HG03460 (cell line): Measurements from ENCODE around the gene AKR1C1.
"Not testable (repeated sequence)": the region's sequence is repeated elsewhere in the genome, so short reads cannot be mapped to it uniquely, and the experiment has no call there.

Experiments
- ATAC-seq: cut with Tn5 transposase; IDR thresholded peaks from one replicate; pipeline ENCODE4 v1.9.1; 2021; ENCODE audit not compliant: unreplicated experiment

The AKR1C1 gene

DNA sequence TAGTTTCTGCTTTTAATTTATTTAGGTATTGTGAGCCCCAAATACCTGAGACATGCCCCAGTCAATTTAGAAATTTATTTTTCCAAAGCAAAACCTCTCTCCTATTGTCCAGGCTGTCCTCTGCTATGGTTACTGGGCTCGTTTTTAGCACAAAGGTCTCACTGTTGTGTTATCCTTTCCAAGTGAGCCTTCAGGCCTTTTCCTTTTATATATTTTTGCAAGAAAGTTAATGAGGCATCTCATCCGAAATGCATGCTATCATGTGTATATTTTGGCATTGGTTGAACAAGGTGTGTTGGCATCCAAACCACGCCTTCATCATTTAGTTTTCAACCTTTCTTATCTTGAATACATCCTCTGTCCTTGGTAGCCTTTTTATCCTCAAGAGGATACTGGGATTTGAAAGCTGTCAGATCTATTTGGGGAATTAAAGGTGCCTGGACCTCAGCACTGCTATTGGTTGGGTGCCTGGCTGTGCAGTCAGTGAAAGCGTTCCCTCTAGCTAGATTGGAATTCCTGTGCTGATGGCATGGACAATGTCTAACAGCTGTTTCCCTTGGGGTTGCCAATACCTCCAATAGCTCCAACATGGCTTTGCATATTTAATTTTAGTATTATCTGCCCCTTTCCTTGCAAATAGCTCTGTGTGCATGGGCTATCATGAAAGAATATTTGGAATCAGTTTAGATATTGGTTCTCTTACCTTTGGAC is 51.1 kb downstream of the AKR1C1 start:
- not testable (repeated sequence) for ATAC-seq

- ATAC-seq, result no peak
Observed at GRCh38 chr10:5014936-5015335, 51.7 kb downstream of the AKR1C1 start.

DNA sequence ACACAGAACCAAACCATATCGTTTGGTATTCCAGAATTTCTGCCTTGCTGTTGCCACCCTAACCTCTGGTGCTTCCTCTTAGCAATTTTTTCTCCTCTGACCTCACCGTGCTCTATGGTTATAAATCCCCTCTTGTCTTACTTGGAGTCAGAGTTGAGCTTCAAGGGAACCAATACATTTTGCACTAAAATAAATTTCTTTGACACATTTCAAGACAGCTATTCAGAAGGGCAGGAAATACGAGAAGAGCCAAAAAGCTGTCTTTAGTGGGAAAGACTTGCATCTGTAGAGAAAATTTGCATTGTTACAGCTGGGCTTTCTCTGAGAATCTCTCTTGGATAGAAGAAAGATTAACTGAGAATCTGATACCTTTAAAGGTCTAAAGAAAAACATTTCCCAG is 54.9 kb downstream of the AKR1C1 start:
- no peak for ATAC-seq

DNA sequence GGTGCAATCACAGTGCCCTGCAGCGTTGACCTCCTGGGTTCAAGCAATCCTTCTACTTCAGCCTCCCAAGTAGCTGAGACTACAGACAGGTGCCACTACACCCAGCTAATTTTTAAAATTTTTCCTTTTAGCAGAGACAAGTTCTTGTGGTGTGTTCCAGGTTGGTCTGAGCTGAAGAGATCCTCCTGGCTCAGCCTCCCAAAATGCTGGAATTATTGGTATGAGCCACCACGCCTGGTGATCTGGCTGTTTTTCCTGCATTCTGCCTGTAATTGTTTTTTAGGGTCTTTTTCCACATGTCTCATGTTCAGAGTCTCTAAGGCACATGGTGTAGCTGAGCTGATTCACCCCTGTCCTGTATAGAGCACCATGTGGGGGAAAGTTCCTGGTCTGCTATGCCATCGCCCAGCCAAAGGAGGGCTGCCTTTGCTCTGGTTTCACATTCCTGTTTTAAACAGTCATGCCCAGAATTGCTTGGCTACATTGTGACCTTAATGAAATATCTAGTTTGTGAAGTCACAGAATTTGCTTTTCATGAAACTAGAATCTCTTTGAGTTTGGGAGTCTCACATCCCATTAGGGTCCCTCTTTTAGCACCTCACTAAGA is 55.6 kb downstream of the AKR1C1 start:
- not testable (repeated sequence) for ATAC-seq

GRCh38 chr10:5019770-5020612 is 56.8 kb downstream of the AKR1C1 start:
- not testable (repeated sequence) for ATAC-seq

DNA sequence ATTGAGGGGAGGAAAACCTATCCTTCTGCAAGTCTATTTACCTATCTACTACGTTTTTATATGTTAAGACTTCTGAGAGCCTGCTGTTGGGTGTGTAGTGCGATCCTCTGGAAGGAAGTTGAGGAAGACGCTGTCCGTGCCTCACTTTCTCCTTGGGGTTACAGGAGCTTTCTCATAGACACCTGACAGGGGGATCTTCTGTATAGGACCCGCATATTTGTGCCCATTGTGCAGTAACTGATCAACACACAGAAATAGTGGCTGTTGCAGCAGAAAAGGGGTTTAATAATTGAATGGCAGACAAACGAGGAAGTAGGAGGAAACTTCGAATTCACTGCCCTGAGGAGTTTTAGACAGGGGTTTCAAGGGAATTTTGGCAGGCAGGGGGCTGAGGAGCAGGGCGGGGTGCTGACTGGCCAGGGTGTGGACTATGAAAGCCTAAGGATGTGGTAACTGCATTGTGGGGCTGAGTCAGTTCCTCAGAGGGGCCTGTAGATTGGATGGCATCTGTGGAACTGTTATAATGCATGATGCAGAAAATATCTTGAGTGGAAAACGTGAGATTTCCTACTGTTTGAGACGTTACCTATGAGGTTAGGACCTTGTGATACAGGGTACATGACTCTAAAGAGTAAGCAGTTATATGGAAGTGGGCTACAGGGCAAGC is 58.5 kb downstream of the AKR1C1 start:
- not testable (repeated sequence) for ATAC-seq

DNA sequence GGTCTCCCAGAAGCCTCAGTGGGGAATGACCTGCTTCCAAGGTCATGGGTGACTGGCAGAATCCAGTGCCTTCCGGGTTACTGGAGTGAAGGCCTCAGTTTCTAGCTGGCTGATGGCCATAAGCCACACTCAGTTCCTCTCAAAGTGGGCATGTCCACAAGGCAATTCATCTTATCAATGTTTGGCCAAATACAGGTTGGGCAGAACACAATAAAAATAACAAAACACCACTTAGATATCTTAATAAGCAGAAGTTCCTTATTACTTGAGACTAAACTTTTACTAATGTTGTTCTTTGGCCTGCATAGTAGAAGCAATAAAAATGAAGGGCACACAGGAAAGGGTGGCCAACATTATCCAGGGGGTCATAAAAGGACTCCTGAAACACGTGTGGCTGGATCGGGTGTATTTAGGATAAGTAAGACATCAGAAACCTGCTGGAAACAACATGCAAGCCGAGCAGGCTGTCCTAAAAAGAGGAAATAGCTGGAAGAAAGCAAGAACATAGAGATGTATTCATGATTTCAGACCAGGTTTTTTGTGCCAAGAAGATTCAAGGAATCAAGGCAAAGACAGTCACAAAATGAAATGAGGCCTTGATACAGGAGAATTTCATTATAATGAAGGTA is 60.1 kb downstream of the AKR1C1 start:
- ATAC-seq, result no peak

- not testable (repeated sequence) for ATAC-seq
Observed at GRCh38 chr10:5025461-5025881, 62.3 kb downstream of the AKR1C1 start.

DNA sequence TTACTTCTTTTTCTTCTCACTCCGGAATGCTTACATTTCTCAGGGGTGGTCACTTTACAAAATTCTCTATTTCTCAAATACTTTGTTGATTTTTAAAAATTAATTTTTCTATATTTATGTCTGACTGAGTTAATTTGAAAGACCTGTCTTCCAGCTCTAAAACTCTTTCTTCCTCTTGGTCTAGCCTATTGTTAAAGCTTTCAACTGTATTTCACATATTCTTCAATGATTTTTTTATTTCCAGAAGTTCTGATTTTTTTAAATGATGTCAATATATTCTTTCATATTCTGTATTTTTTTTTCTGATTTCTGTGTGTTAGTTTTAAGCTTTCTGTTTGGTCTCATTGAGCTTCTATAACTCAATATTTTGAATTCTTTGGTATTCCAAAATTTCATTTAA is 67.8 kb downstream of the AKR1C1 start:
- no peak for ATAC-seq

DNA sequence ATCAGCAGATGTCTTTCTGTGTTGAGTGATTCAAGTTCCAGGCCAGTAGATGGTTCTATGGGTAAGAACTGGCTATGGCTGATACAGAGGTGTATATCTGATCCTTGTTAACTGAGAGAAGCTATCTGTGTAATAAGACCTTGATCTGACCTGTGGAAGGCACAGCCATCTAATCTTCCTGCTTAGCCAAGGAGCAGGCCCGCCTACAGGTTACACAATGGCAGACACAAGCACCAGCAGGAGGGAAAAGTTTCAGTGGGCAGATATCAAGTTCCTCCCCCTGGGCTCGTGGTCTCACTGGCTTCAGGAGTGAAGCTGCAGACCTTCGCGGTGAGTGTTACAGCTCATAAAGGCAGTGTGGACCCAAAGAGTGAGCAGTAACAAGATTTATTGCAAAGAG is 68.4 kb downstream of the AKR1C1 start:
- not testable (repeated sequence) for ATAC-seq

GRCh38 chr10:5032444-5032843 is 69.2 kb downstream of the AKR1C1 start:
- not testable (repeated sequence) for ATAC-seq
